Globus pallidus (tissue), 1 donor: ENCODE measurements around the gene ISYNA1.

Experiments used
- DNase-seq: peaks from one replicate; pipeline ENCODE4 v3.0.0-alpha.2; 2015; ENCODE audit warnings: low spot score

Gene ISYNA1

DNA sequence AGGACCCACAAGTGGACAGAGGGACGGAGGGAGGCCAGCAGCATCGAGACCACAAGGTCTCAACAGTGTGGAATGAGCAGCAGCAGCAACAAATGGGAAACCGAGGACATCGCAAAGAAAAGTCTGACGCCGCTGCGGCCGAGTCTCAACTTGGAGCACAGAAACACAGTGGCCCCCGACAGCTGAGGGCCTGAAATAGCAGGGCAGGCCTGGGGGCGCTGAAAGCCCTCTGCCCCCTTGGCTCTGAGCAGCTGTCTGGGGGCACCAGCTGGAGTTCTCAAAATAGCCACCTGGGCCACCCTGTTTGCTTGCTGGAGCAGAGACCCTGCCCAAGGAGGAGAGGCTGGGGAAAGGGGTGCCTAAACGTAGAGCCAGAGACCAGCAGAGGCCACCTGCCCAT, 5.9 kb upstream of the ISYNA1 start:
- no peak for DNase-seq

DNA sequence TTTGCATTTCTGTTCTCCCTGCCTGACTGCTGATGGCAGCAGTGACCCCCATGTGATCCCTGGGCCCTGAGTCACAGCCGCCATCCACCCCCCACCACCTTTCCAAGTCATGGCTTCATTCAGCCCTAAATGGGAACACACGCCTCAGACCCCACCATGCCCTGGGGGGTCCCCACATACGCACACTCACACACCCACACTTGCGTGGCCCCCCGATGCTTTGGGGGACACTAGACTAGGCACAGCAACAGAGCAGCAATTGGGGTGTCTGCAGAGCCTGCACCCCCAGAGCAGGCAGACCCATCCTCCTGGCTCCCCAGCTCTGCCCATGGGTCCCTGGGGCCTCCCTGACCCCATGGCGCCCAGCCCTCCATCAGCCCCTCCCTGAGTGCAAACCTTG, 5.5 kb upstream of the ISYNA1 start:
- no peak for DNase-seq

DNA sequence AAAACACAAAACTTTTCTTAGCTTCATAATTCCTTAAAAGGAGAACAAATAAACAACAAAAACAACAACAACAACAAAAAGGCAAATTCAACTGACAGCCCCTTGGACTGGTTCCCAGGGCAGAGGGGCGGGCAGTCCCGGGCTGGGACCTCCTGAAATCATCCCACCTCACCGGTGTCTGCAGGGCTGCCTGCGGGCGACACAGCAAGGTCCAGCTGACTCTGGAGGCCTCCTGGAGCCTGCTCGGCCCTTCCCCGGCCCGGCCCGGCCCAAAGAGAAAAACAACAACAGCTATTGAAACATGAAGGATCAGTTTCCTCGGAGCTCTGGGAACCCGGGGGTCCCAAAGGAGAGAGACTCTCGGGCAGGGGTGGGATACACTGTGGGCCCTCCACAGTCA, 5.0 kb upstream of the ISYNA1 start:
- DNase-seq, result no peak

GRCh38 chr19:18441804-18442788, 4.2 kb upstream of the ISYNA1 start:
- DNase-seq, result no peak

GRCh38 chr19:18440936-18441803, 3.2 kb upstream of the ISYNA1 start:
- DNase-seq, result no peak

GRCh38 chr19:18440415-18440877, 2.5 kb upstream of the ISYNA1 start:
- no peak for DNase-seq

DNA sequence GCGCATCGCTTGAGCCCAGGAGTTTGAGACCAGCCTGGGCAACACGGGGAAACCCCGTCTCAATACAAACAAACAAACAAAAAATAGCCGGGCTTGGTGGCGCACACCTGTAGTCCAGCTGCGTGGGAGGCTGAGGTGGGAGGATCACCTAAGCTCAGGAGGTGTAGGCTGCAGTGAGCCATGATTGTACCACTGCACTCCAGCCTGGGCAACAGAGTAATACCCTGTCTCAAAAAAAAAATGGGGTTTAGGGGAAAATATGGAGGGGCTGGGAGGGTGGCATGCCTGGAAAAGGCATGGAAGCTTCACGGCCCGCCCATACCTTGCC, 1.9 kb upstream of the ISYNA1 start:
- DNase-seq, result no peak

- no peak for DNase-seq
Observed at GRCh38 chr19:18439025-18439909, 1.3 kb upstream of the ISYNA1 start.

DNA sequence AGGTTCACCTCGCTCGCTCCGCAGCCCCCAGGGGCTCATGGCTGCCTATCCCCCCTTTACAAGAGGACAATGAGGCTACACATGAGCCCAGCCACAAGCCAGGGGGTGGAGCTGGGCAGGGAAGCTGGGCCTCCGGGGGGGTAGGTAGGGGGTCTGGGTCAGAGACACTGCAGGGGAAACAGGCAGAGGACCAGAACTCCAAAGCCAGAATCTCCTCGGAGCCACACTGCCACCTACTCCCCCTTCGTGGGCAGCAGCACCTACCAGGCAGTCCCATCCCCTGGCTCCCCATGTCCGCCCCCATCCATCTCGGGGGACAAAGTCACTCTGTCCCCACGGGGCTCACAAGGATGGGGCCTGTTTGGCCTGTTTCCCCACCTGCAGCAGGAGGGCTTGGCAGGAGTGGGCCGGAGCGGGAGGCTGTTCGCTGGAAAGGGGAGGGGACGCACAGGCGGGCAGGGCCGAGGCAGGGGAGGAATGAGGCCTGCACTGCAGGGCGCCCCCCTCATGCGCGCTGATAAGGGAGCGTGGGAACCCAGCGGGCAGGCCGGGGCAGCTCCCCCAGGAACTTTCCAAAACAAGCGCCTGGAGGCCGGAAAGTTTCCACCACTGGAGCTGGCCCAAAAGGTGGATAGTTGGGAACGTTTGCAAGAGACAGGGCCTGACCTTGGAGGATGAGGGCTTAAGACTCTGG, 545 bp upstream of the ISYNA1 start:
- no peak for DNase-seq

DNA sequence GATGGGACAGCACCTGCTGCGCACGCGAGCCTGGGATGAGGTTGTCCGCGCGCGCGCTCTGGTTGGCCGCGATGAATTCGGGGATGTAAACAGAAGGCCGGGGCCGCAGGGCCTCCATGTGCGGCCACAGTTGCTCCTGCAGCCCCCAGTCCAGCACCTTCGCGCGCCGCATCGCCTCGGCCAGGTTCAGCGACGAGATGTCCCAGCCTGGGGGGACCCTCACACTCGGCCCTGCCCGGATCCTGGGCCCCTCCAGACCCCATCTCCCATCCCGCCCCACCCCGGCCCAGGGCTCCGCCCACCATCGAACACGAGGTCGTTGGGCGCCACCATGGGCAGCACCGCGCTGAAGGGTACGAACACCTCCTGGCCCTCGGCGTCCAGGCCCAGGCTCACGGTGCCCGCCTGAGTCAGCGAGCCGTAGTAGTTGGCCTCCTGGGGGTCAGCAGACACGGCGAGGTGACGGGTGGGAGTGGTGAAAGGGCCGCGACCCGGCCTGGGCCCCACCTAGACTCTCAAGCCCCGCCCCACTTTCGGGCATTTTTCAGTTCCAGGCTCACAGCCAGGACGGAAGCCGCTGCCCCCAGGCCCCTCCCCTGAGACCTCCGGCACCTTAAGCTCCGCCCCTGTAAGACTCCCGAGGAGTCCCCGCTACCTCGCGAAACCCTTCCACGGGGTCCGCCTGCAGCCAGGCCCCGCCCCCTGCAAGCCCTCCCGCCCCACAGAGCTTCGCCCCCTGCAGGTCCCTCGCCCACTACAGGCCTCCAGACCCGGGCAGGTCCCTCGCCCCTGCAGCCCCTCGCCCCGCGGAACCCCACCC, 1.1 kb downstream of the ISYNA1 start:
- DNase-seq, result no peak

DNA sequence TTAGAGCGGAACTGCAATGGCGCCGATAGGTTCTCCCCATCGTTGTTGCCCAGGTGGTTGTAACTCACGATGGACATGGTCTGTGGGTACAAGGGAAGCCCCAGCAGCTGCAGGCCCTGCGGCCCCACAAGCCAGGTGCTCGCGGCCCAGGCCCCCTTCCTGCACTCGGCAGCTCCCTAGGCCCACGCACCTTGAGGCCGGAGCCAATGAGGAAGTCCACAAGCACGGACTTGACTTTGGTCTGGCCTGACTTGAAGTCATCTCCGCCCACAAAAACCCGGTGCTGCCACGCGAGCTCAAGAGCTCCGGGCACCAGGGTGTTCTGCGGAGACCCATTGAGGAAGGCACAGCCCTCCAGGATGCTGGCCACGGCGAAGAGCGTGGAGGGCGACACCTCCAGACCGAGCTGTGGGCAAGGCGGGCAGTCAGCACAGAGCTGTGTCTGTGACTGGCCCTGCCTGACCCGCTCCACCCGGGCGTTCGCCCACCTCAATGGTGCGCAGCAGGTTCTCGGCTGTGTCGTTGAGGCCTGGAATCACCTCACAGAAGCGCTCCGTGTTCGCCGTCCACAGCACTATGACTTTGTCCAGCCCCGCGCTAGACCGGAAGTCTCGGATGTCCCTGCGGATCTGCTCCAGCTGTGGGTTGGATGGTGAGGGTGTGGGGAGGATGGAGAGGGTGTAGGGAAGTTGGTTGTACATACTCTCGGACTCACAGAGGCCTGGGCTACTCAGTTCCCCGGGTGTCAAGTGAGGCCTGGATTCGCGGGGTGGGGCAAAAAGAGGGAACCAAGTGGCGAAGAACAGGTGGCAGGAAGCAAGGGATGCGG, 1.9 kb downstream of the ISYNA1 start:
- DNase-seq, result no peak

DNA sequence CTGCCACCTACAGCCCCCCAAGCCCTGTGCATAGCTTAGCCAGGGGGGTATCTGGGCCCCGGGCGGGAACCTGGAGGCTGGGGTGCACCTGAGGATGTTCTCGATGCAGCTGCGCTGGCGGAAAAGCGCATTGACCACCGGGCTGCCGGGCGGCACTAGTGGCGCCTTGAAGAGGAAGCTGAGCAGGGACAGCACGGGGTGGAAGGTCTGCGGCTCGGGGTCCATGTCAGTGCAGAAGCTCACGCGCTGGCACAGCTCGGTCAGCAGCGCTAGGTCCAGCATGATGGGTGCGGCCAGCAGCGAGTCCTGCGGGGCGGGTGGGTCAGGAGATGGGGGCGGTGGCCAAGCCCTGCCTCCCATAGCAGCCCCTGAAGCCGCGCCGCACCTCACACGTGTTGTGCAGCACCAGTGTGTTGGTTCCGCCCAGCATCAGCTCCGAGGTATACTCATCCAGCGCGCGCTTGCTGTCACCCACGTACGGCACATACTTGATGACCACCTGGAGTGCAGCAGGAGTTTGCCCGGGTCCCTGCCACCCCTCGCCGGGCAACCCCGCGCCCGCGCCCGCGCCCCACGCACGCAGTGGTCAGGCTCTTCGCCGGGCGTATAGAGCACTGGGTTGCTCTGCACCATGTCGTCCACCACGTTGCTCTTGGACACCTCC, 2.6 kb downstream of the ISYNA1 start:
- no peak for DNase-seq

- DNase-seq, result no peak
Observed at GRCh38 chr19:18434411-18435175, 3.3 kb downstream of the ISYNA1 start.

DNA sequence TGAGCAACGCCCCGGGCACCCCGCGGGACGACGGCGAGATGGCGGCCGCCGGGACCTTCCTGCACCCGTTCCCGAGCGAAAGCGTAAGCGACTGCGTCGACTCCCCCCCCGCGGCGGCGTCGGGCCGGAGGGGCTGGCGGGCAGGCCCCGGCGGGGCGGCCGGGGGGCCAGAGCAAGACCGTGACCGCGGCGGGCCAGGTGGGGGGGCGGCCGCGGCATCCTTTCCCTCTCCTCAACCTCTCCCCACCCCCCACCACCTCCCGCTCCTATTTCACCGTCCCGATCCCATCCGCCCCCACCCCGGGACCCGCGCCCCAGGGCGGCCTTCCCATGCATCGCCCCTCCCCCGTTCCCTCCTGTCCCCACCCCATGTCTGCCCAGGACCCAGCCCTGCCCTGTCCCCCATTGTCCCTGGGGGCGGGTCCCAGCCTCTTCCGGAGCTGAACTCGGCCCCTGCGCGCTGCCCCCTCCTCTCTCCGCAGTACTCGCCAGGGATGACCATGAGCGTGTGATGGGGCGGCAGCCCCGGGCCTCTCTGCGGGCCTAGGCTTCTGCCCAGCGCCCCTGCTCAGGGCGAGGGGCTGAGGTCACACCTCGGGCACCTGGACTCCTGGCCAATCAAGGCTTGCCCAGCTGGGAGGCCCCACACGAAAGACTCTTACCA, 4.1 kb downstream of the ISYNA1 start:
- no peak for DNase-seq

GRCh38 chr19:18433015-18433691, 4.8 kb downstream of the ISYNA1 start:
- no peak for DNase-seq

DNA sequence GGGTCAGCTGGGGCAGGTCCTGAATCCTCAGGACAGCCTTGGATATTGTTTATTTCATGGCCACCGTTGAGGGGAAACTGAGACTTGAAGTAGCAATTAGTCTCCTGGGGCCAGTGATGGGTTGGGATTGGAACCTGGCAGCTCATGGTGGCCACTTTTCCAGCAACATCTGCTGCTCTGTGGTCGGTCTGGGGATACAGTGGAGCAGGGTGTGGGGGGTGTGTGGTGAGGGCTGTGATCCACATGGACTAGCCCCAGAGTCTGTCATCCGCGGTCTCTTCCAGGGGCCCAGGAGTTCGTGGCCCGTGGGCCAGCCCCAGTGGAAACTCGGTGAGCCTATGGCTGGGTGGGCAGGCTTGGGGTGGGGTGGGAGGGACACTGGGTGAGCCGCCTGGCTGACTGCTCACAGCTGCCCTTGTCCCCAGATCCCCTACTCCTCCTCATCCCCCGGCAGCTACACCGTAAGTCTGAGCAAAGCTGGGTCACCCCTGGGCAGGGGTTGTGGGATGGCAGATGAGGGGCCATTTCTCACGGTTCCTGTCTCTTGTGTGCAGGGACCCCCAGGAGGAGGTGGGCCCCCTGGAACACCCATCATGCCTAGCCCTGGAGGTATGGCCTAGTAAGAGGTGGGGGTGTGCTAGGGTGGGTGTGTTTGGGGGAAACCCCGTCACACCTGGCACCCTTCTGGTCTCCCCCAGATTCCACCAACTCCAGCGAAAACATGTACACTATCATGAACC, 5.5 kb downstream of the ISYNA1 start:
- DNase-seq, result no peak
